GM23248 (cell line): ENCODE measurements around the gene FFAR3. TPM values are rescaled to one million over a fixed set of nuclear protein-coding genes. Genes with fewer than 3 reads are reported as not detected.

ENCODE experiments used
- DNase-seq: peaks from one replicate; pipeline ENCODE4 v3.0.0-alpha.2; 2015
- H2AFZ ChIP-seq: fragments of 200-600 bp; sonication (generic); 2 replicates; pipeline ENCODE4 v1.6.1; 2016; ENCODE audit warnings: antibody characterized with exemption
- H3F3A ChIP-seq: fragments of 200-600 bp; sonication (generic); 2 replicates; pipeline ENCODE4 v1.6.1; 2016; ENCODE audit warnings: mild to moderate bottlenecking, antibody characterized with exemption, mixed run types; ENCODE audit not compliant: insufficient read depth
- H3K27ac ChIP-seq: fragments of 200-600 bp; sonication (generic); 2 replicates; pipeline ENCODE4 v1.5.1; 2016; ENCODE audit warnings: mild to moderate bottlenecking
- H3K27me3 ChIP-seq: fragments of 200-600 bp; sonication (generic); replicated peaks from 2 replicates; pipeline ENCODE4 v1.6.1; 2016; ENCODE audit warnings: mild to moderate bottlenecking; ENCODE audit not compliant: insufficient read depth
- H3K36me3 ChIP-seq: fragments of 200-600 bp; sonication (generic); 2 replicates; pipeline ENCODE4 v1.6.1; 2016; ENCODE audit warnings: low read depth, mild to moderate bottlenecking
- H3K4me1 ChIP-seq: fragments of 200-600 bp; sonication (generic); 2 replicates; pipeline ENCODE4 v1.6.1; 2016; ENCODE audit warnings: mild to moderate bottlenecking; ENCODE audit not compliant: insufficient read depth
- H3K4me2 ChIP-seq: fragments of 200-600 bp; sonication (generic); one replicate; pipeline ENCODE4 v1.6.1; 2016; ENCODE audit warnings: mild to moderate bottlenecking; ENCODE audit not compliant: unreplicated experiment
- H3K4me3 ChIP-seq: fragments of 200-600 bp; sonication (generic); 2 replicates; pipeline ENCODE4 v1.5.1; 2016; ENCODE audit warnings: mild to moderate bottlenecking
- H3K79me2 ChIP-seq: fragments of 200-600 bp; sonication (generic); 2 replicates; pipeline ENCODE4 v1.6.1; 2016; ENCODE audit warnings: mild to moderate bottlenecking; ENCODE audit not compliant: insufficient read depth
- H3K9ac ChIP-seq: fragments of 200-600 bp; sonication (generic); 2 replicates; pipeline ENCODE4 v1.6.1; 2016; ENCODE audit warnings: mild to moderate bottlenecking
- H3K9me2 ChIP-seq: fragments of 200-600 bp; sonication (generic); 2 replicates; pipeline ENCODE4 v1.6.1; 2016; ENCODE audit warnings: mixed run types, mild to moderate bottlenecking, moderate library complexity; ENCODE audit not compliant: insufficient read depth
- H3K9me3 ChIP-seq: fragments of 200-600 bp; sonication (generic); one replicate; pipeline ENCODE4 v1.6.1; 2017; ENCODE audit warnings: low read depth
- H4K20me1 ChIP-seq: fragments of 200-600 bp; sonication (generic); 2 replicates; pipeline ENCODE4 v1.6.0; 2016; ENCODE audit not compliant: insufficient read depth
- EZH2 ChIP-seq: fragments of 200-600 bp; sonication (generic); IDR thresholded peaks from 2 replicates; pipeline ENCODE4 v1.6.1; 2018; ENCODE audit warnings: antibody characterized with exemption, mild to moderate bottlenecking; ENCODE audit not compliant: insufficient read depth, poor library complexity, severe bottlenecking
- EZH2phosphoT487 ChIP-seq: fragments of 200-600 bp; sonication (generic); IDR thresholded peaks from 2 replicates; pipeline ENCODE4 v1.6.1; 2018; ENCODE audit warnings: antibody characterized with exemption, moderate library complexity, mild to moderate bottlenecking, low read depth; ENCODE audit not compliant: insufficient read depth
- WGBS, 2 experiments: methylation state at CpG; one replicate each; pipeline ENCODE4 v1.1.6; 2015 to 2017; ENCODE audit warnings: low lambda C conversion rate in 2 of 2, low coverage in 1 of 2; ENCODE audit errors: missing lambda C conversion rate in 2 of 2; 5-methylcytosine and 5-hydroxymethylcytosine counted together
- in situ Hi-C: fragments of 300-500 bp; cut with MboI; formaldehyde crosslinking; loops from 2 replicates; pipeline ENCODE4 v1.15.0; 2020
- polyA plus RNA-seq: library from polyadenylated mRNA; unstranded; fragments of >200 nt; fragmentation: Nextera tagmentation; extraction: Ambion mirVana; gene quantifications from 2 replicates; pipeline ENCODE4 v1.2.1, GENCODE V29; 2016
- total RNA-seq: library from RNA; depleted of rRNA; stranded (reverse); fragments of >200 nt; shearing (Covaris generic); gene quantifications from 2 replicates; pipeline ENCODE4 v1.2.3, GENCODE V29; 2014

The FFAR3 gene
- total and polyA plus RNA-seq, 2 experiments from 2014 or later = not detected

GRCh38 chr19:35363711-35364425, 5.6 kb downstream of the FFAR3 start:
- 50 to 60% methylated on average over 17 to 19 of the region's 19 CpGs for WGBS, 2 experiments
- no peak overlapping the region for H3K9ac ChIP-seq
- H4K20me1 ChIP-seq = no peaks in the 10 kb centered on the region
- 0 out of 2 replicates have a peak, but pooled peaks cover 6% of the 10 kb centered on the region for H3K27me3 ChIP-seq
- no peaks in the 10 kb centered on the region for H3K9me3 ChIP-seq
- H3K4me1 ChIP-seq = no peaks in the 10 kb centered on the region
- H3K4me3 ChIP-seq = no peak overlapping the region
- no peak for TF ChIP-seq EZH2
- TF ChIP-seq EZH2phosphoT487 = no peak
- H3K27ac ChIP-seq = no peak overlapping the region
- no peaks in the 10 kb centered on the region for H3F3A ChIP-seq
- in situ Hi-C loops = no loop called here
- H2AFZ ChIP-seq = no peak overlapping the region
- no peak for DNase-seq
- H3K9me2 ChIP-seq = no peaks in the 10 kb centered on the region
- H3K4me2 ChIP-seq = no peak overlapping the region
- H3K36me3 ChIP-seq = no peaks in the 10 kb centered on the region
- H3K79me2 ChIP-seq = no peaks in the 10 kb centered on the region

- Histone ChIP-seq H3K27ac (no peak overlapping the region), H2AFZ (no peak overlapping the region), H3K4me3 (no peak overlapping the region), H3K79me2 (no peaks in the 10 kb centered on the region), H3K9me2 (no peaks in the 10 kb centered on the region), H3K4me1 (no peaks in the 10 kb centered on the region), H3K36me3 (no peaks in the 10 kb centered on the region), H3F3A (no peaks in the 10 kb centered on the region), H3K9ac (no peak overlapping the region), H3K4me2 (no peak overlapping the region), H3K27me3 (0 out of 2 replicates have a peak, but pooled peaks cover 6% of the 10 kb centered on the region), H4K20me1 (no peaks in the 10 kb centered on the region), H3K9me3 (no peaks in the 10 kb centered on the region)
- 55 to 91% methylated on average over 4 of the region's 4 CpGs for WGBS, 2 experiments
- no peak for DNase-seq
- TF ChIP-seq EZH2phosphoT487 (no peak), EZH2 (no peak)
- in situ Hi-C loops = no loop called here
Observed at GRCh38 chr19:35365303-35365702, 7.0 kb downstream of the FFAR3 start.

- H3K36me3 ChIP-seq = no peaks in the 10 kb centered on the region
- H3K4me2 ChIP-seq = no peak overlapping the region
- no peaks in the 10 kb centered on the region for H3K9me3 ChIP-seq
- no peaks in the 10 kb centered on the region for H4K20me1 ChIP-seq
- H3F3A ChIP-seq = no peaks in the 10 kb centered on the region
- WGBS, 2 experiments = 6 to 25% methylated on average over 1 of the region's 1 CpG
- no peak overlapping the region for H3K4me3 ChIP-seq
- H3K4me1 ChIP-seq = no peaks in the 10 kb centered on the region
- no peaks in the 10 kb centered on the region for H3K9me2 ChIP-seq
- H3K9ac ChIP-seq = no peak overlapping the region
- no peaks in the 10 kb centered on the region for H3K79me2 ChIP-seq
- no peak for DNase-seq
- no peak overlapping the region for H2AFZ ChIP-seq
- H3K27ac ChIP-seq = no peak overlapping the region
- in situ Hi-C loops = no loop called here
- TF ChIP-seq EZH2phosphoT487 (no peak), EZH2 (no peak)
- H3K27me3 ChIP-seq = peaks cover 7% of the 10 kb centered on the region; the same call in 1 of the 2 replicates
Observed at GRCh38 chr19:35368378-35368777, 10.1 kb downstream of the FFAR3 start.

GRCh38 chr19:35369522-35369921, 11.3 kb downstream of the FFAR3 start:
- Histone ChIP-seq H4K20me1 (no peaks in the 10 kb centered on the region), H3K79me2 (no peaks in the 10 kb centered on the region), H3K4me3 (no peak overlapping the region), H3K4me1 (no peaks in the 10 kb centered on the region), H2AFZ (no peak overlapping the region), H3K9me2 (no peaks in the 10 kb centered on the region), H3K4me2 (no peak overlapping the region), H3K9me3 (no peaks in the 10 kb centered on the region), H3K9ac (no peak overlapping the region), H3K36me3 (no peaks in the 10 kb centered on the region), H3K27ac (no peak overlapping the region), H3K27me3 (peaks cover 11% of the 10 kb centered on the region; the same call in 1 of the 2 replicates), H3F3A (no peaks in the 10 kb centered on the region)
- no peak for TF ChIP-seq EZH2
- no peak for TF ChIP-seq EZH2phosphoT487
- in situ Hi-C loops = no loop called here
- DNase-seq = no peak
